Activated CD8-positive, alpha-beta T cell treated with anti-CD3 and anti-CD28 coated beads for 36 hours (primary cell): ENCODE measurements around the gene WNT11. TPM values are rescaled to one million over a fixed set of nuclear protein-coding genes. Genes with fewer than 3 reads are reported as not detected.
A peak's percentile ranks its signal among the peaks of the same experiment; 100 is the strongest.

Experiments used
- ATAC-seq: fragments of 200-7000 bp; cut with Tn5 transposase; one replicate; pipeline ENCODE4 v1.10.0; 2021; ENCODE audit warnings: mild to moderate bottlenecking, moderate library complexity
- CTCF ChIA-PET: fragments of 350-600 bp; sonication (Branson Sonifier 250); formaldehyde crosslinking; loops from one replicate; lab custom pipeline; 2021; ENCODE audit warnings: antibody characterized with exemption; lab: Charles Lee
- POLR2A ChIA-PET: fragments of 350-600 bp; sonication (Branson Sonifier 250); formaldehyde crosslinking; loops from one replicate; lab custom pipeline; 2021; ENCODE audit warnings: antibody characterized with exemption; lab: Charles Lee
- DNase-seq: peaks from one replicate; pipeline ENCODE4 v3.0.0-alpha.2; 2020
- H3K27ac Mint-ChIP-seq: one replicate; pipeline ENCODE4 v1.8.0; 2021; ENCODE audit warnings: mild to moderate bottlenecking, mixed read lengths
- H3K27me3 Mint-ChIP-seq: one replicate; pipeline ENCODE4 v1.8.0; 2021; ENCODE audit warnings: mixed read lengths
- H3K36me3 Mint-ChIP-seq: one replicate; pipeline ENCODE4 v1.8.0; 2021; ENCODE audit warnings: low read depth, mixed read lengths
- H3K4me1 Mint-ChIP-seq: one replicate; pipeline ENCODE4 v1.8.0; 2021; ENCODE audit warnings: low read depth, mixed read lengths
- H3K4me3 Mint-ChIP-seq: one replicate; pipeline ENCODE4 v1.8.0; 2021; ENCODE audit warnings: mild to moderate bottlenecking, moderate library complexity, mixed read lengths
- H3K9me3 Mint-ChIP-seq: one replicate; pipeline ENCODE4 v1.8.0; 2021; ENCODE audit warnings: mixed read lengths
- intact Hi-C: fragments of 100-400 bp; cut with micrococcal nuclease; formaldehyde crosslinking; loops from one replicate; pipeline ENCODE4 v1.10.0; 2022
- total RNA-seq, 2 experiments: library from RNA; stranded (reverse); gene quantifications; one replicate each; pipeline ENCODE4 v1.2.3, GENCODE V29; 2021
- TF ChIP-seq, protein P1 (sequence below): fragments of 200-600 bp; IDR thresholded peaks from one replicate; pipeline ENCODE4 v1.8.0; 2022; ENCODE audit warnings: antibody characterized with exemption, mild to moderate bottlenecking

Gene WNT11
- total RNA-seq, 2 experiments from 2014 or later: 0.32 to 0.43 TPM

GRCh38 chr11:76152741-76153570, 53.3 kb downstream of the WNT11 start:
- peak overlapping the region; percentile 6 for H3K27ac Mint-ChIP-seq
- peaks cover 25% of the 10 kb centered on the region for H3K4me1 Mint-ChIP-seq
- TF ChIP-seq, protein P1, sequence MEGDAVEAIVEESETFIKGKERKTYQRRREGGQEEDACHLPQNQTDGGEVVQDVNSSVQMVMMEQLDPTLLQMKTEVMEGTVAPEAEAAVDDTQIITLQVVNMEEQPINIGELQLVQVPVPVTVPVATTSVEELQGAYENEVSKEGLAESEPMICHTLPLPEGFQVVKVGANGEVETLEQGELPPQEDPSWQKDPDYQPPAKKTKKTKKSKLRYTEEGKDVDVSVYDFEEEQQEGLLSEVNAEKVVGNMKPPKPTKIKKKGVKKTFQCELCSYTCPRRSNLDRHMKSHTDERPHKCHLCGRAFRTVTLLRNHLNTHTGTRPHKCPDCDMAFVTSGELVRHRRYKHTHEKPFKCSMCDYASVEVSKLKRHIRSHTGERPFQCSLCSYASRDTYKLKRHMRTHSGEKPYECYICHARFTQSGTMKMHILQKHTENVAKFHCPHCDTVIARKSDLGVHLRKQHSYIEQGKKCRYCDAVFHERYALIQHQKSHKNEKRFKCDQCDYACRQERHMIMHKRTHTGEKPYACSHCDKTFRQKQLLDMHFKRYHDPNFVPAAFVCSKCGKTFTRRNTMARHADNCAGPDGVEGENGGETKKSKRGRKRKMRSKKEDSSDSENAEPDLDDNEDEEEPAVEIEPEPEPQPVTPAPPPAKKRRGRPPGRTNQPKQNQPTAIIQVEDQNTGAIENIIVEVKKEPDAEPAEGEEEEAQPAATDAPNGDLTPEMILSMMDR: no peak
- peak; percentile 43 for DNase-seq
- peak overlapping the region; percentile 61 for H3K4me3 Mint-ChIP-seq
- no peaks in the 10 kb centered on the region for H3K36me3 Mint-ChIP-seq
- POLR2A ChIA-PET: interaction anchor here (1.0 to 1.6 kb wide), 2 partner anchors 169 to 253 kb away, joined by 3 to 5 read pairs; no protein-coding TSS in a partner anchor
- no peaks in the 10 kb centered on the region for H3K9me3 Mint-ChIP-seq
- H3K27me3 Mint-ChIP-seq: peaks cover 9% of the 10 kb centered on the region
- CTCF ChIA-PET: interaction anchor here (0.6 to 3.9 kb wide), 70 partner anchors 10 to 569 kb away, joined by 3 to 192 read pairs (median 5); partner anchors contain the start of gene UVRAG
- peak; percentile 34 for ATAC-seq
- intact Hi-C loops: loop anchor here (2.0 to 5.0 kb wide), 2 partner anchors 256 to 351 kb away; no protein-coding TSS in a partner anchor

DNA sequence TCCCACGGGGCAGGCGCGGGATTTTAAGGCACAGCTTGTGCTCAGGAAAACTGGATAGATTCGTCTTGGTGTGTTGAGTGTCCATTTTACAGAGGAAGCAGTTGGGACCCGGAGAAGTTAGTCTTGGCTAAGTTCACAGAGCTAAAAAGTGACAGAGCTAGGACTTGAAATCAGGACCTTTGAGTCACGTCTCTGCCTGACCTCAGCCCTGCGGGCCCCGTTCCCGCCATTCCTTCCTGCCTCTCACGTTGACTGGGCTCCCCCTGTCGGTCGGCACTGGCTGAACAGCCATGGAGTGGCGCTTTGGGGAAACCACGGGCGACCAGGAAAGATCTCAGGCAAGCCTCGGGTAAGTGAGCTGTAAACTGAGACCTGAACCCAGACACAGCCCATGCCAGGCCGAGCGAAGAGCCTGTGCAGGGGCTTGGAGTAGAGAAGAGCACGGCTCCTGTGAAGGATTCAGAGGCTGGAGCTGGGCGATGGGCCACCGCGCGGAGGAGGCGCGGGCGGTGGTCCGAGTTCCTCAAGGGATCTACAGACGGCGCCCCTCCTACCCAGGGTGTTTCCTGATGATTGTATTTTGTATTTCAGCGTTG, 54.1 kb downstream of the WNT11 start:
- Mint-ChIP-seq H3K27me3 (peaks cover 9% of the 10 kb centered on the region), H3K27ac (peak overlapping the region; percentile 63), H3K9me3 (no peaks in the 10 kb centered on the region), H3K4me1 (peaks cover 25% of the 10 kb centered on the region), H3K36me3 (no peaks in the 10 kb centered on the region), H3K4me3 (peak overlapping the region; percentile 61)
- intact Hi-C loops: loop anchor here (2.0 to 5.0 kb wide), 2 partner anchors 255 to 350 kb away; no protein-coding TSS in a partner anchor
- TF ChIP-seq, protein P1: peak; percentile 96
- ATAC-seq (peak; percentile 98), DNase-seq (peak; percentile 95)
- POLR2A ChIA-PET: interaction anchor here (1.0 to 1.6 kb wide), 2 partner anchors 168 to 252 kb away, joined by 3 to 5 read pairs; no protein-coding TSS in a partner anchor
- CTCF ChIA-PET: interaction anchor here (0.6 to 3.9 kb wide), 96 partner anchors 9 to 569 kb away, joined by 3 to 192 read pairs (median 4); partner anchors contain the start of gene UVRAG

GRCh38 chr11:76151556-76152085, 54.7 kb downstream of the WNT11 start:
- Mint-ChIP-seq H3K27ac (peak overlapping the region; percentile 63), H3K27me3 (peaks cover 9% of the 10 kb centered on the region), H3K36me3 (no peaks in the 10 kb centered on the region), H3K4me1 (peaks cover 25% of the 10 kb centered on the region), H3K4me3 (peak overlapping the region; percentile 61), H3K9me3 (no peaks in the 10 kb centered on the region)
- no peak for DNase-seq
- peak; percentile 26 for ATAC-seq
- intact Hi-C loops: loop anchor here (2.0 to 5.0 kb wide), 2 partner anchors 255 to 349 kb away; no protein-coding TSS in a partner anchor
- POLR2A ChIA-PET: interaction anchor here (1.6 kb wide), 1 partner anchor 251 kb away, joined by 5 read pairs; no protein-coding TSS in a partner anchor
- TF ChIP-seq, protein P1: no peak
- CTCF ChIA-PET: interaction anchor here (0.6 to 3.9 kb wide), 89 partner anchors 9 to 568 kb away, joined by 3 to 192 read pairs (median 4); partner anchors contain the start of gene UVRAG

DNA sequence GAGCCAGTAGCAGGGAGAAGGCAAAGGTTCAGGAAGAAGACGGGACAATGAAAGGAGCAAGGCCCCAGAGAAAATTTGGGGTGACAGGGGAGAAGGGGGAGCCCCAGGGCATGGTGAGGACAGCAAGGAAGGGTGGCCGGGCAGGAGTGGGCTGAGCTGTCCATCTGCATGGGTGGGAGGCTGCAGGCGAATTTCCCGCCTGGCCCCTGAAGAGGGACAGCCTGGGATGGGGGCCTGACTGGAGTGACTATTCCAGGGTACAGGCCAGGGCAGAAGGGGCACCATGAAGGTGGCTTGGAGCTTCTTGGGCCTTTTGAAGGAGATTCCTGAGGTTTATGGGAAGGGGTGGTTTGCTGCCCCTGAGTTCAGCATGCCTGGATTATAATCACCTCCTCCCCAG, 56.2 kb downstream of the WNT11 start:
- peaks cover 25% of the 10 kb centered on the region for H3K4me1 Mint-ChIP-seq

More for the DNA sequence above, 56.2 kb downstream of the WNT11 start:
- ChIA-PET CTCF (interaction anchor here (1.5 to 2.5 kb wide), 3 partner anchors 246 to 347 kb away, joined by 3 to 14 read pairs (median 3); no protein-coding TSS in a partner anchor), POLR2A (no interaction called here)
- Mint-ChIP-seq H3K27ac (no peak overlapping the region), H3K9me3 (no peaks in the 10 kb centered on the region), H3K4me3 (no peak overlapping the region), H3K36me3 (no peaks in the 10 kb centered on the region), H3K27me3 (peaks cover 9% of the 10 kb centered on the region)
- ATAC-seq (no peak), DNase-seq (no peak)
- TF ChIP-seq, protein P1: no peak
- intact Hi-C loops: loop anchor here (5.0 kb wide), 1 partner anchor 348 kb away; no protein-coding TSS in a partner anchor
